Measurements from ENCODE around the gene BCAP29. TPM values are rescaled to one million over a fixed set of nuclear protein-coding genes. Genes with fewer than 3 reads are reported as not detected.

Gene BCAP29
- total and polyA plus RNA-seq, 10 donors: 11.2 to 139 (median 39.0) TPM

DNA sequence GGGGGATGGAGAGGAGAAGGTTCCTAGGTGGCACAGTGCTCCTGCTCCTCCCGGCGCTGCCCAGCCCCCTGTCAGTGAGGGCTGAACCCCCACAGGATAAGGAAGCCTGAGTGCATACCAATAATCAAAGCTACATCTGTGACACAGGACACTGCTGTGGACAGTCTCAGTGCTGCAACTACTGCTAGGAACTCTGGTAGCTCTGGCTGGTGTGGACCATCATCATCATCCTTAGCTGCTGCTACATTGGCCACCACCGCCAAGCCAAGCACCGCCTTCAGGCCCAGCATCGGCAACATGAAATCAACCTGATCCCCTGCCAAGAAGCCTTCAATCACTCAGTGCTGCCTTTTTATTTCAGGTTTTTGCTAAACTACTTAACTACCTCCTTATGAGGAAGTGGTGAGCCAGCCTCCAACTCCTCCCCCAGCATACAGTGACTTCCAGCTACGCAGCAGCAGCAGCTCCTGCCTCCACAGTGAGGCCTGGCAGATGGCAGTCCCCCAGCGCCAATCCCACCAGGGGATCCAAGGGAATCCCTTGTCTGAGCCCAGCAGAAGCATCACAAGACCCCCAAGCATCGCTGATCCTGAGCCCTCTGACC is 48.5 kb downstream of the BCAP29 start:
- no peaks in the 10 kb centered on the region for H3K27me3 ChIP-seq (replicated peaks in 1 of 7)
- H3K27ac ChIP-seq: peak overlapping the region in 2 of 8 donors; percentile 21 to 31
- TF ChIP-seq POLR2A (IDR thresholded peaks at IDR 0.05): no peak
- TF ChIP-seq POLR2AphosphoS5 (IDR thresholded peaks at IDR 0.05): no peak
- TF ChIP-seq, protein P1, sequence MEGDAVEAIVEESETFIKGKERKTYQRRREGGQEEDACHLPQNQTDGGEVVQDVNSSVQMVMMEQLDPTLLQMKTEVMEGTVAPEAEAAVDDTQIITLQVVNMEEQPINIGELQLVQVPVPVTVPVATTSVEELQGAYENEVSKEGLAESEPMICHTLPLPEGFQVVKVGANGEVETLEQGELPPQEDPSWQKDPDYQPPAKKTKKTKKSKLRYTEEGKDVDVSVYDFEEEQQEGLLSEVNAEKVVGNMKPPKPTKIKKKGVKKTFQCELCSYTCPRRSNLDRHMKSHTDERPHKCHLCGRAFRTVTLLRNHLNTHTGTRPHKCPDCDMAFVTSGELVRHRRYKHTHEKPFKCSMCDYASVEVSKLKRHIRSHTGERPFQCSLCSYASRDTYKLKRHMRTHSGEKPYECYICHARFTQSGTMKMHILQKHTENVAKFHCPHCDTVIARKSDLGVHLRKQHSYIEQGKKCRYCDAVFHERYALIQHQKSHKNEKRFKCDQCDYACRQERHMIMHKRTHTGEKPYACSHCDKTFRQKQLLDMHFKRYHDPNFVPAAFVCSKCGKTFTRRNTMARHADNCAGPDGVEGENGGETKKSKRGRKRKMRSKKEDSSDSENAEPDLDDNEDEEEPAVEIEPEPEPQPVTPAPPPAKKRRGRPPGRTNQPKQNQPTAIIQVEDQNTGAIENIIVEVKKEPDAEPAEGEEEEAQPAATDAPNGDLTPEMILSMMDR (IDR thresholded peaks at IDR 0.05 in 8 of 11, conservative IDR thresholded peaks at IDR 0.05 in 3 of 11): no peak
- peaks cover 0 to 14% (median 0%) of the 10 kb centered on the region in 6 donors for H3K36me3 ChIP-seq
- peaks cover 0 to 4% (median 0%) of the 10 kb centered on the region in 8 donors for H3K9me3 ChIP-seq
- H3K4me1 ChIP-seq: peaks cover 0 to 20% (median 6%) of the 10 kb centered on the region in 6 donors
- no peak overlapping the region for H3K4me3 ChIP-seq
- intact Hi-C loops (cut with DNase I; ENCODE audit: low total_unique reads): no loop called here
- WGBS, 5 donors: 56 to 82% (median 65%) methylated on average over 5 to 8 of the region's 8 CpGs
- DNase-seq: peak; percentile 83

DNA sequence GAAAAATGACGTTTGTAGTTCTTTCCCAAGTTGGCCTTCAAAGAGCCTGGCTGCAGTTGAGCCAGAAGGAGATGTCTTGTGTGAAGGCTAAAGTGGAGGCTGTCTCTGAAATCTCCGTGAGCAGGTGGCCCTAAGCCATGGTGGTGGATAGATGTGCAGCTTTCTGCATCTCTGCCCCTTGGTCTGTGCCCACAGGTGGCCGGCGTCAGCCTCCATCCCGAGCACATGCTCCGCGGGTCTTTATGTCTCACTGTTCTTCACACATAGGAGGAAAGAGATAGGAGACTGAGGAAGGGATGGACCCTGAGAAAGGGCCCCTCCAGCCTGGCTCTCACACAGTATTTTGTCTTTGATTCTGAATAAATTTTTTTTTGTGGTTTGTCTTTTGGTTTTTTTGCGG is 50.3 kb downstream of the BCAP29 start:
- no peak for DNase-seq
- Histone ChIP-seq H3K36me3 (peaks cover 0 to 13% (median 0%) of the 10 kb centered on the region in 6 donors), H3K27me3 (replicated peaks in 1 of 7) (no peaks in the 10 kb centered on the region), H3K4me1 (peaks cover 0 to 21% (median 6%) of the 10 kb centered on the region in 6 donors), H3K9me3 (peaks cover 0 to 4% (median 0%) of the 10 kb centered on the region in 8 donors), H3K4me3 (no peak overlapping the region), H3K27ac (no peak overlapping the region)
- 91 to 95% (median 92%) methylated on average over 8 of the region's 8 CpGs for WGBS, 5 donors
- intact Hi-C loops (cut with DNase I; ENCODE audit: low total_unique reads): no loop called here
- TF ChIP-seq, protein P1 (IDR thresholded peaks at IDR 0.05 in 8 of 11, conservative IDR thresholded peaks at IDR 0.05 in 3 of 11): no peak
- TF ChIP-seq POLR2A (IDR thresholded peaks at IDR 0.05) (no peak), POLR2AphosphoS5 (IDR thresholded peaks at IDR 0.05) (no peak)

DNA sequence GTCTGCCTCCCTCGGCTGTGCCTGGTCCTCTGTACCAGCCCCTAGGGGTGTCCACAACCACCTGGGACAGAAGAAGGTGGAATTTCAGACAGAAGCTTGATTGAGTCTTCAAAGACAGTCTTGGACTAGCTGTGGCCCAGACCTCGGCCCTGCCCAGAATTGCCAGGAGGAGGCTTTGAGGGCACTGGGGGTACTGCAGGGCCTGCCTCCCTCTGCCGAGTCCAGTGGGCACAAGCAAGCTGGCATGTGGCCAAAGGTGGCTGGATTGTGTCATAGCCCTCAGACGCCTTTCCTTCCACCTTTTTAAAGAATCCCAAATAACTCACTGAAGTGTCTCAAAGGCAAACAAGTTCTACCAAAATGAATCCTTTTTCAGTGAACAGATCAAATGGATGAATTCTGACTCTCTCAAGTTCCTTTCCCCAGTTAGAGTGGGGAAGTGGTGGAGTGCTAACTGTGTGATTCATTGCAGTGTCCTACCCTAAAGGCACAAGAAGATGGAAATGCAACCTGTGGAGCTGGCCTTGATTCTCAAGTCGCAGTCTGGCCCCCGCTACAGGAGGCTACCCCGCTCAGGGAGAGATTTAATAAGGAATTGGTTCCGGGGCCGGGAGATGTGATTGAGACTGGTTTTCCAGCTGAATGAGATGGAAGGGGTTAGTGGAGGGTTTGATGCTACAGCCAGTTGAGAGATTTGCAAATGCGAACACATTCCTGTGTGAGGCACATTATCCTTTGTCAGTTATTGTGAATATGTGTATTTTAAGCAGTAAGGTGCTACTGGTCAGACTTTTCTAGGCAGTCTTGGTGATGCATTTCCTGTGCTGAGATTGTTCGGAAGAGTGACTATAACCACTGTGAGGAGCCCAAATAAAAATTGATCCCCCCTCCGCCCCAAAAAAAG is 51.8 kb downstream of the BCAP29 start:
- Histone ChIP-seq H3K4me1 (peaks cover 0 to 21% (median 6%) of the 10 kb centered on the region in 6 donors), H3K4me3 (no peak overlapping the region), H3K27ac (no peak overlapping the region), H3K9me3 (peaks cover 0 to 4% (median 0%) of the 10 kb centered on the region in 8 donors), H3K27me3 (replicated peaks in 1 of 7) (no peaks in the 10 kb centered on the region), H3K36me3 (peaks cover 0 to 13% (median 0%) of the 10 kb centered on the region in 6 donors)
- intact Hi-C loops (cut with DNase I; ENCODE audit: low total_unique reads): no loop called here
- TF ChIP-seq POLR2A (IDR thresholded peaks at IDR 0.05) (no peak), POLR2AphosphoS5 (IDR thresholded peaks at IDR 0.05) (no peak)
- TF ChIP-seq, protein P1 (IDR thresholded peaks at IDR 0.05 in 8 of 11, conservative IDR thresholded peaks at IDR 0.05 in 3 of 11): no peak
- WGBS, 5 donors: 86 to 93% (median 91%) methylated on average over 12 of the region's 12 CpGs
- DNase-seq: no peak

DNA sequence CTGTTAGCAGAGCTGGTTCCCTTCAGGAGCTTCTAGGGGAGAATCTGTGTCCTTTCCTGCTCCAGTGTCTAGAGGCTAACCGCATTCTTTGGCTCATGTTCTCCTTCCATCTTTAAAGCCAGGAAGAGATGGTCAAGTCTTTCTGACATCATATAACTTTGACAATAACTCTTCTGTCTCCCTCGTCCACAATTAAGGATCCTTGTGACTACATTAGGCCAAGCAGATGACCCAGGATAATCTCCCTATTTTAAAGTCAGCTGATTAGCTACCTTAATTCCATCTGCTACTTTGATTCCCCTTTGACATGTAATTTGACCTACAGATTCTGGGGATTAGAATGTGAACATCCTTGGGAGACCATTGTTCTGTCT is 52.4 kb downstream of the BCAP29 start:
- Histone ChIP-seq H3K4me1 (peaks cover 0 to 21% (median 6%) of the 10 kb centered on the region in 6 donors), H3K36me3 (peaks cover 0 to 13% (median 0%) of the 10 kb centered on the region in 6 donors), H3K4me3 (no peak overlapping the region), H3K27me3 (replicated peaks in 1 of 7) (no peaks in the 10 kb centered on the region), H3K9me3 (no peaks in the 10 kb centered on the region), H3K27ac (no peak overlapping the region)
- TF ChIP-seq POLR2A (IDR thresholded peaks at IDR 0.05) (no peak), POLR2AphosphoS5 (IDR thresholded peaks at IDR 0.05) (no peak)
- TF ChIP-seq, protein P1 (IDR thresholded peaks at IDR 0.05 in 8 of 11, conservative IDR thresholded peaks at IDR 0.05 in 3 of 11): no peak
- intact Hi-C loops (cut with DNase I; ENCODE audit: low total_unique reads): no loop called here
- WGBS, 5 donors: 90 to 94% (median 91%) methylated on average over 2 of the region's 2 CpGs
- DNase-seq: no peak

Measured in spleen (tissue), 11 donors.